HepG2 (cell line): ENCODE results near the gene SRXN1.

Experiments used
- CCDC6 ChIP-seq: sonication (generic); formaldehyde crosslinking; IDR thresholded peaks from 2 replicates; pipeline ENCODE4 v1.8.1; 2022; ENCODE audit warnings: mild to moderate bottlenecking, missing genetic modification reagents, moderate library complexity
- GPN1 ChIP-seq: sonication (generic); formaldehyde crosslinking; IDR thresholded peaks from 2 replicates; pipeline ENCODE4 v1.5.1; 2020; ENCODE audit warnings: missing genetic modification reagents, borderline replicate concordance
- POLR2A ChIP-seq, 2 experiments: IDR thresholded peaks; 2 replicates each; pipeline ENCODE4 v1.6.1; 2011; ENCODE audit warnings: low read depth in 2 of 2, low read length in 2 of 2, mild to moderate bottlenecking in 1 of 2, moderate library complexity in 1 of 2; ENCODE audit not compliant: insufficient read depth in 1 of 2
- RNF2 ChIP-seq: fragments of 450-650 bp; conservative IDR thresholded peaks from 2 replicates; pipeline ENCODE4 v1.6.1; 2016; ENCODE audit warnings: low read depth
- TF ChIP-seq, protein P1 (sequence below): IDR thresholded peaks from 2 replicates; pipeline ENCODE4 v1.4.0; 2020; ENCODE audit warnings: mild to moderate bottlenecking, missing genetic modification reagents

DNA sequence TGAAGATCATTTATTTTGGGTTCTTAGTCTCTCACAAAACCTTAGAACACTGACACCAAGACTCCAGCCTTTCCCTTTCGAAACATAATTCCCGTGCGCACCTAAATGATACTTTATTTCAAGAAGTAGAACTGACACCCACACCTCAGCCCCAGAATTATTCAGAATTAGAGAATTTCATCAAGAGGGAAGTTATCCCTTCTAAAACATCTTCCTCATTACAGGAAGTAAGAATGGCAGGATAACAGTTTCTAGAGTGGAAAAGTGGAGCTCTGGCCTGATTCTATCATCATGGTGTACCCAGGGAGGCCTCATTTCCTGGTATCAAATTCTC lies 1.4 kb upstream of the SRXN1 start:
- TF ChIP-seq RNF2 (no peak), CCDC6 (no peak), GPN1 (no peak), POLR2A (IDR thresholded peaks at IDR 0.05; ENCODE audit: insufficient read depth in 1 of 2, low read depth in 2 of 2, low read length in 2 of 2) (no peak)
- TF ChIP-seq, protein P1, sequence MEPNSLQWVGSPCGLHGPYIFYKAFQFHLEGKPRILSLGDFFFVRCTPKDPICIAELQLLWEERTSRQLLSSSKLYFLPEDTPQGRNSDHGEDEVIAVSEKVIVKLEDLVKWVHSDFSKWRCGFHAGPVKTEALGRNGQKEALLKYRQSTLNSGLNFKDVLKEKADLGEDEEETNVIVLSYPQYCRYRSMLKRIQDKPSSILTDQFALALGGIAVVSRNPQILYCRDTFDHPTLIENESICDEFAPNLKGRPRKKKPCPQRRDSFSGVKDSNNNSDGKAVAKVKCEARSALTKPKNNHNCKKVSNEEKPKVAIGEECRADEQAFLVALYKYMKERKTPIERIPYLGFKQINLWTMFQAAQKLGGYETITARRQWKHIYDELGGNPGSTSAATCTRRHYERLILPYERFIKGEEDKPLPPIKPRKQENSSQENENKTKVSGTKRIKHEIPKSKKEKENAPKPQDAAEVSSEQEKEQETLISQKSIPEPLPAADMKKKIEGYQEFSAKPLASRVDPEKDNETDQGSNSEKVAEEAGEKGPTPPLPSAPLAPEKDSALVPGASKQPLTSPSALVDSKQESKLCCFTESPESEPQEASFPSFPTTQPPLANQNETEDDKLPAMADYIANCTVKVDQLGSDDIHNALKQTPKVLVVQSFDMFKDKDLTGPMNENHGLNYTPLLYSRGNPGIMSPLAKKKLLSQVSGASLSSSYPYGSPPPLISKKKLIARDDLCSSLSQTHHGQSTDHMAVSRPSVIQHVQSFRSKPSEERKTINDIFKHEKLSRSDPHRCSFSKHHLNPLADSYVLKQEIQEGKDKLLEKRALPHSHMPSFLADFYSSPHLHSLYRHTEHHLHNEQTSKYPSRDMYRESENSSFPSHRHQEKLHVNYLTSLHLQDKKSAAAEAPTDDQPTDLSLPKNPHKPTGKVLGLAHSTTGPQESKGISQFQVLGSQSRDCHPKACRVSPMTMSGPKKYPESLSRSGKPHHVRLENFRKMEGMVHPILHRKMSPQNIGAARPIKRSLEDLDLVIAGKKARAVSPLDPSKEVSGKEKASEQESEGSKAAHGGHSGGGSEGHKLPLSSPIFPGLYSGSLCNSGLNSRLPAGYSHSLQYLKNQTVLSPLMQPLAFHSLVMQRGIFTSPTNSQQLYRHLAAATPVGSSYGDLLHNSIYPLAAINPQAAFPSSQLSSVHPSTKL (CRISPR knock-in tag) = no peak
